CD14-positive monocyte (primary cell): Measurements from ENCODE around the gene TBX19. TPM values are rescaled to one million over a fixed set of nuclear protein-coding genes. Genes with fewer than 3 reads are reported as not detected.
A peak's percentile ranks its signal among the peaks of the same experiment; 100 is the strongest.

Source experiments
- DNase-seq, 3 donors: peaks; one replicate each; pipeline ENCODE4 v3.0.0-alpha.2; 2011 to 2022
- H2AFZ ChIP-seq: 2 replicates; pipeline ENCODE4 v1.6.0; 2012; ENCODE audit warnings: mild to moderate bottlenecking, low read depth, low read length, inconsistent platforms; ENCODE audit not compliant: insufficient read depth, poor library complexity, severe bottlenecking
- H3K27ac ChIP-seq, 2 donors: 1 replicate in 1 of 2; 2 replicates in 1 of 2; pipeline ENCODE4 v1.5.1; 2012 to 2013; ENCODE audit warnings: low read length in 2 of 2, control low read depth in 1 of 2, inconsistent platforms in 1 of 2, low read depth in 1 of 2, mild to moderate bottlenecking in 1 of 2
- H3K27me3 ChIP-seq, 2 donors: one replicate each; pipeline versions ENCODE4 v1.6.0 to v1.6.1; 2011 to 2013; ENCODE audit warnings: low read length in 2 of 2; ENCODE audit not compliant: control insufficient read depth in 2 of 2, insufficient read depth in 2 of 2
- H3K36me3 ChIP-seq, 2 donors: replicated peaks in 1 of 2; 1 replicate in 1 of 2; 2 replicates in 1 of 2; pipeline versions ENCODE4 v1.5.1 to v1.6.1; 2012 to 2013; ENCODE audit warnings: low read length in 2 of 2, control low read depth in 1 of 2, inconsistent platforms in 1 of 2, mild to moderate bottlenecking in 1 of 2; ENCODE audit not compliant: insufficient read depth in 2 of 2, control insufficient read depth in 1 of 2
- H3K4me1 ChIP-seq, 2 donors: 1 replicate in 1 of 2; 2 replicates in 1 of 2; pipeline versions ENCODE4 v1.5.1 to v1.6.1; 2012 to 2013; ENCODE audit warnings: low read length in 2 of 2, control low read depth in 1 of 2, inconsistent platforms in 1 of 2, mild to moderate bottlenecking in 1 of 2, moderate library complexity in 1 of 2; ENCODE audit not compliant: insufficient read depth in 2 of 2, control insufficient read depth in 1 of 2
- H3K4me2 ChIP-seq: replicated peaks from 2 replicates; pipeline ENCODE3; 2012; ENCODE audit warnings: low read length, moderate library complexity, mild to moderate bottlenecking; ENCODE audit not compliant: poor library complexity, severe bottlenecking; ENCODE audit errors: extremely low read depth
- H3K4me3 ChIP-seq, 3 experiments: fragments of 200-600 bp in 1 of 3; sonication (generic) in 1 of 3; replicated peaks in 1 of 3; 1 replicate in 2 of 3; 2 replicates in 1 of 3; pipeline ENCODE4 v1.5.1; 2011 to 2013; ENCODE audit warnings: low read length in 3 of 3, mild to moderate bottlenecking in 3 of 3, control low read depth in 2 of 3, low read depth in 2 of 3, inconsistent platforms in 1 of 3, moderate library complexity in 1 of 3
- H3K79me2 ChIP-seq: 2 replicates; pipeline ENCODE4 v1.6.0; 2012; ENCODE audit warnings: mild to moderate bottlenecking, control low read depth, inconsistent platforms, low read length, moderate library complexity; ENCODE audit not compliant: insufficient read depth
- H3K9ac ChIP-seq: 2 replicates; pipeline ENCODE4 v1.6.0; 2017; ENCODE audit warnings: low read length, mild to moderate bottlenecking; ENCODE audit not compliant: insufficient read depth, poor library complexity, severe bottlenecking
- H3K9me3 ChIP-seq, 2 donors: replicated peaks in 1 of 2; 1 replicate in 1 of 2; 2 replicates in 1 of 2; pipeline versions ENCODE4 v1.5.1 to v1.6.1; 2012 to 2013; ENCODE audit warnings: low read length in 2 of 2, control low read depth in 1 of 2; ENCODE audit not compliant: control insufficient read depth in 1 of 2, insufficient read depth in 1 of 2
- H4K20me1 ChIP-seq: 2 replicates; pipeline ENCODE4 v1.6.0; 2012; ENCODE audit warnings: mild to moderate bottlenecking, low read length, control low read depth, moderate library complexity; ENCODE audit not compliant: insufficient read depth
- H3K27ac Mint-ChIP-seq, 7 donors: one replicate each; pipeline ENCODE4 v1.8.0; 2020; ENCODE audit warnings: mild to moderate bottlenecking in 7 of 7, mixed read lengths in 7 of 7, moderate library complexity in 6 of 7, inconsistent platforms in 2 of 7
- H3K27me3 Mint-ChIP-seq, 3 donors: one replicate each; pipeline ENCODE4 v1.8.0; 2021 to 2022; ENCODE audit warnings: low read depth in 3 of 3, mild to moderate bottlenecking in 3 of 3, mixed read lengths in 3 of 3, moderate library complexity in 3 of 3, inconsistent platforms in 1 of 3
- H3K36me3 Mint-ChIP-seq, 2 donors: one replicate each; pipeline ENCODE4 v1.8.0; 2020; ENCODE audit warnings: mixed read lengths in 2 of 2, inconsistent platforms in 1 of 2, mild to moderate bottlenecking in 1 of 2
- H3K4me1 Mint-ChIP-seq: one replicate; pipeline ENCODE4 v1.8.0; 2020; ENCODE audit warnings: mild to moderate bottlenecking, mixed read lengths
- H3K4me3 Mint-ChIP-seq, 2 donors: one replicate each; pipeline ENCODE4 v1.8.0; 2020; ENCODE audit warnings: mild to moderate bottlenecking in 2 of 2, mixed read lengths in 2 of 2, moderate library complexity in 1 of 2
- H3K9me3 Mint-ChIP-seq, 7 donors: one replicate each; pipeline ENCODE4 v1.8.0; 2020 to 2022; ENCODE audit warnings: mixed read lengths in 7 of 7, mild to moderate bottlenecking in 6 of 7, moderate library complexity in 6 of 7, inconsistent platforms in 2 of 7
- WGBS: methylation state at CpG from one replicate; pipeline ENCODE4 v1.1.5; 2013; ENCODE audit warnings: missing lambda C conversion rate; ENCODE audit not compliant: insufficient coverage; 5-methylcytosine and 5-hydroxymethylcytosine counted together
- intact Hi-C, 2 donors: fragments of 100-400 bp; cut with micrococcal nuclease; formaldehyde crosslinking; loops; one replicate each; pipeline versions ENCODE4 v1.15.0 to v1.15.1; 2023
- polyA plus RNA-seq, 3 donors: library from polyadenylated mRNA; depleted of rRNA in 1 of 3; unstranded in 2 of 3; stranded (reverse) in 1 of 3; fragments of 300-500 nt in 2 of 3; fragments of >200 nt in 1 of 3; fragmentation: Illumina TruSeq in 2 of 3; gene quantifications; 1 replicate in 2 of 3; 2 replicates in 1 of 3; pipeline ENCODE4 v1.2.3, GENCODE V29; 2012 to 2021
- TF ChIP-seq, protein P1 (sequence below): fragments of 200-600 bp; IDR thresholded peaks from one replicate; pipeline ENCODE4 v1.8.0; 2022; ENCODE audit warnings: antibody characterized with exemption, mild to moderate bottlenecking

Gene TBX19
- polyA plus RNA-seq, 3 donors, result 0.65 to 7.6 (median 1.6) TPM

DNA sequence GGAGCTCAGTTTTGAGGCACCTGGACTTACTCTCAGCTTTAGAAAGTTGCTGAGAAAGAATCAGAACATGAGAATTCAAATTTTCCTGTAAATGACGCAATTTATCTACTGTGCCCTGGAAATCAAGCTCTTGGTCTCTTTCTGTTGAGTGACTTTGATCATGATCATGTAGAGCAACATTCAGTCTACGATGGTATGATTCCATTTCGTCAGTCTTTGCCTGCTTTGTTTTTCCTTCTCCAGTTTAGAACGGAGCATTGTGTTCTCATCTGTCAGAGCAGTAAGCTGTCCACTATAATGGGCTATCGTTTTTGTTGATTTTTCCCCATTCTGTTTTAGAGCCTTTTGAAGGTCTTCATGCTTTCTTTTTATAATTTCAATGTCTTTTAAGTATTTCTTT is 34.2 kb upstream of the TBX19 start:
- TF ChIP-seq, protein P1, sequence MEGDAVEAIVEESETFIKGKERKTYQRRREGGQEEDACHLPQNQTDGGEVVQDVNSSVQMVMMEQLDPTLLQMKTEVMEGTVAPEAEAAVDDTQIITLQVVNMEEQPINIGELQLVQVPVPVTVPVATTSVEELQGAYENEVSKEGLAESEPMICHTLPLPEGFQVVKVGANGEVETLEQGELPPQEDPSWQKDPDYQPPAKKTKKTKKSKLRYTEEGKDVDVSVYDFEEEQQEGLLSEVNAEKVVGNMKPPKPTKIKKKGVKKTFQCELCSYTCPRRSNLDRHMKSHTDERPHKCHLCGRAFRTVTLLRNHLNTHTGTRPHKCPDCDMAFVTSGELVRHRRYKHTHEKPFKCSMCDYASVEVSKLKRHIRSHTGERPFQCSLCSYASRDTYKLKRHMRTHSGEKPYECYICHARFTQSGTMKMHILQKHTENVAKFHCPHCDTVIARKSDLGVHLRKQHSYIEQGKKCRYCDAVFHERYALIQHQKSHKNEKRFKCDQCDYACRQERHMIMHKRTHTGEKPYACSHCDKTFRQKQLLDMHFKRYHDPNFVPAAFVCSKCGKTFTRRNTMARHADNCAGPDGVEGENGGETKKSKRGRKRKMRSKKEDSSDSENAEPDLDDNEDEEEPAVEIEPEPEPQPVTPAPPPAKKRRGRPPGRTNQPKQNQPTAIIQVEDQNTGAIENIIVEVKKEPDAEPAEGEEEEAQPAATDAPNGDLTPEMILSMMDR, result no peak
- DNase-seq, result no peak
- Histone ChIP-seq H3K27ac (peak overlapping the region in 1 of 2 donors; percentile 13), H3K27me3 (no peaks in the 10 kb centered on the region), H2AFZ (no peak overlapping the region), H3K9me3 (no peaks in the 10 kb centered on the region), H3K4me1 (no peaks in the 10 kb centered on the region), H3K79me2 (peaks cover 64% of the 10 kb centered on the region), H3K36me3 (peaks cover 68 to 89% of the 10 kb centered on the region in 2 donors), H3K4me2 (no peak overlapping the region), H3K4me3 (no peak overlapping the region), H3K9ac (no peak overlapping the region), H4K20me1 (peaks cover 96% of the 10 kb centered on the region)
- intact Hi-C loops, result no loop called here
- Mint-ChIP-seq H3K27ac (peak overlapping the region in 2 of 7 donors; percentile 6 to 34), H3K27me3 (no peaks in the 10 kb centered on the region), H3K4me1 (peaks cover 9% of the 10 kb centered on the region), H3K36me3 (peaks cover 90 to 97% of the 10 kb centered on the region in 2 donors), H3K9me3 (no peaks in the 10 kb centered on the region), H3K4me3 (no peak overlapping the region)
- WGBS, result 98% methylated on average over 4 of the region's 5 CpGs

DNA sequence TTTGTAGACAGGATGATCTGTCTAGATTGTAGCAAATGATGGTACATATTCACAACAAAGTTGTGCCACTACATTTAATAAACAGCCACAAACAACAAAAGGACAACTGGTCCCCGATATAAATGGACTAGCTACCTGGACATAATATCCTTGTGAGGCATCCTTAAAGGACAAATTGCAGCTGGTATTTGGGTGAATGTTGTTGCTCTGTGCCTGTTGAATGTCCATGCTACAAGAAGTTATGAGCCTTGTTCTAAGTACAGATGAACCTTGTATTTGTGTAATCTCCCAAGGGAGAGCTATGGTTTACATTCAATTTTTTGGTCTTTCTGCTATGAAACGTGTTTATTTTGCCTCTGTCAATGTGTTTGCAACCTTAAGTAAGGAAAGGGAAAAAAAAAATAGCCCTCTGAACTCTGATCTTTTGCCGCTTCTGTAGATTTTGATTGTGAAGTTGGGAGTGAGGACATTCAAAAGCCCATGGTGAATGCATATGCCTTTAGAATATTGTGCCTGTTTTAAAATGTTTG is 28.4 kb upstream of the TBX19 start:
- H3K9me3 ChIP-seq, result peaks cover 13 to 14% of the 10 kb centered on the region in 2 donors
- H3K27me3 ChIP-seq, result no peaks in the 10 kb centered on the region
- peaks cover 27 to 85% of the 10 kb centered on the region in 2 donors for H3K36me3 ChIP-seq
- H3K36me3 Mint-ChIP-seq, result peaks cover 76 to 90% of the 10 kb centered on the region in 2 donors
- no peak for DNase-seq
- H3K4me1 Mint-ChIP-seq, result peaks cover 4% of the 10 kb centered on the region
- intact Hi-C loops, result no loop called here
- no peak overlapping the region for H3K4me3 Mint-ChIP-seq
- peaks cover 59% of the 10 kb centered on the region for H3K79me2 ChIP-seq
- no peaks in the 10 kb centered on the region for H3K27me3 Mint-ChIP-seq
- peaks cover 8 to 26% (median 21%) of the 10 kb centered on the region in 7 donors for H3K9me3 Mint-ChIP-seq
- no peak overlapping the region for H2AFZ ChIP-seq
- H3K27ac Mint-ChIP-seq, result peak overlapping the region in 2 of 7 donors; percentile 36 to 50
- H3K27ac ChIP-seq, result no peak overlapping the region
- H3K4me1 ChIP-seq, result no peaks in the 10 kb centered on the region
- H3K4me3 ChIP-seq, result no peak overlapping the region
- TF ChIP-seq, protein P1, result no peak
- 82% methylated on average over 2 of the region's 3 CpGs for WGBS
- H4K20me1 ChIP-seq, result peaks cover 73% of the 10 kb centered on the region
- no peak overlapping the region for H3K4me2 ChIP-seq
- H3K9ac ChIP-seq, result no peak overlapping the region
